OCI-LY7 (cell line): ENCODE results near the gene SORCS1.

ENCODE experiments used
- CTCF ChIP-seq: fragments of 200-600 bp; sonication (generic); conservative IDR thresholded peaks from 2 replicates; pipeline ENCODE4 v1.5.1; 2014; ENCODE audit warnings: mild to moderate bottlenecking, antibody characterized with exemption, low read length, moderate library complexity, mixed read lengths
- EZH2phosphoT487 ChIP-seq: fragments of 200-600 bp; sonication (generic); IDR thresholded peaks from 2 replicates; pipeline ENCODE4 v1.6.1; 2018; ENCODE audit warnings: low read depth, borderline replicate concordance, mild to moderate bottlenecking, mixed run types, antibody characterized with exemption, low read length, moderate library complexity, mixed read lengths

GRCh38 chr10:107104026-107104652, 60.4 kb downstream of the SORCS1 start:
- no peak for TF ChIP-seq CTCF
- TF ChIP-seq EZH2phosphoT487: no peak
